Testis (tissue), 3 donors: ENCODE results near the gene ORC5. TPM values are rescaled to one million over a fixed set of nuclear protein-coding genes. Genes with fewer than 3 reads are reported as not detected.

Source experiments
- DNase-seq: peaks from one replicate; pipeline ENCODE4 v3.0.0-alpha.2; 2019
- H3K27ac ChIP-seq, 2 donors: fragments of 200-600 bp; sonication (generic); one replicate each; pipeline ENCODE4 v1.5.1; 2019
- H3K27me3 ChIP-seq: fragments of 200-600 bp; sonication (generic); one replicate; pipeline ENCODE4 v1.5.1; 2019
- H3K36me3 ChIP-seq: fragments of 200-600 bp; sonication (generic); one replicate; pipeline ENCODE4 v1.5.1; 2017; ENCODE audit warnings: low read depth; ENCODE audit errors: missing control alignments
- H3K4me1 ChIP-seq: fragments of 200-600 bp; sonication (generic); one replicate; pipeline ENCODE4 v1.5.1; 2019
- H3K4me3 ChIP-seq, 2 donors: fragments of 200-600 bp; sonication (generic); one replicate each; pipeline ENCODE4 v1.5.1; 2017 to 2019
- H3K9me3 ChIP-seq: fragments of 200-600 bp; sonication (generic); one replicate; pipeline ENCODE4 v1.5.1; 2017
- CTCF ChIP-seq, 3 experiments: fragments of 450-650 bp in 2 of 3; fragments of 200-600 bp in 1 of 3; sonication (generic) in 1 of 3; IDR thresholded peaks; one replicate each; pipeline ENCODE4 v1.5.1; 2016 to 2019; ENCODE audit warnings: antibody characterized with exemption in 3 of 3, mild to moderate bottlenecking in 2 of 3, moderate library complexity in 1 of 3
- POLR2A ChIP-seq: fragments of 450-650 bp; IDR thresholded peaks from one replicate; pipeline ENCODE4 v1.6.1; 2017; ENCODE audit warnings: antibody characterized with exemption, mild to moderate bottlenecking, moderate library complexity
- WGBS, 2 donors: methylation state at CpG; one replicate each; pipeline ENCODE4 v1.1.5; 2018; 5-methylcytosine and 5-hydroxymethylcytosine counted together
- intact Hi-C: fragments of 100-400 bp; cut with DNase I; formaldehyde crosslinking; loops from one replicate; pipeline ENCODE4 v1.15.1; 2023; ENCODE audit warnings: low total_unique reads
- polyA plus RNA-seq: library from polyadenylated mRNA; stranded (reverse); fragments of 350-450 nt; fragmentation: Illumina TruSeq; extraction: RNeasy Lipid Tissue Mini Kit (QIAGEN cat#74804); gene quantifications from one replicate; pipeline ENCODE4 v1.2.3, GENCODE V29; 2014; ENCODE audit warnings: low read depth, low replicate concordance; ENCODE audit not compliant: insufficient read depth
- total RNA-seq, 2 donors: library from RNA; depleted of rRNA; stranded (reverse); fragments of >200 nt; gene quantifications; one replicate each; pipeline ENCODE4 v1.2.3, GENCODE V29; 2016

Gene ORC5
- total and polyA plus RNA-seq, 3 donors from 2014 or later = 36.5 to 107 (median 36.9) TPM

- TF ChIP-seq POLR2A = no peak
- no peak for TF ChIP-seq CTCF (IDR thresholded peaks at IDR 0.05)
- no peak overlapping the region for H3K27ac ChIP-seq
- intact Hi-C loops = no loop called here
- H3K9me3 ChIP-seq = no peaks in the 10 kb centered on the region
- no peaks in the 10 kb centered on the region for H3K4me1 ChIP-seq
- H3K36me3 ChIP-seq = no peaks in the 10 kb centered on the region
- no peak for DNase-seq
- no peak overlapping the region for H3K4me3 ChIP-seq
- WGBS, 2 donors = 92 to 98% methylated on average over 4 of the region's 4 CpGs
- H3K27me3 ChIP-seq = no peaks in the 10 kb centered on the region
Measured at GRCh38 chr7:104130726-104131125, 77.1 kb downstream of the ORC5 start.

GRCh38 chr7:104127204-104127603 is 80.6 kb downstream of the ORC5 start:
- Histone ChIP-seq H3K4me3 (no peak overlapping the region), H3K27ac (no peak overlapping the region), H3K9me3 (no peaks in the 10 kb centered on the region), H3K36me3 (no peaks in the 10 kb centered on the region), H3K27me3 (no peaks in the 10 kb centered on the region), H3K4me1 (no peaks in the 10 kb centered on the region)
- WGBS, 2 donors = 94% methylated on average over 2 of the region's 2 CpGs
- intact Hi-C loops = no loop called here
- TF ChIP-seq CTCF (IDR thresholded peaks at IDR 0.05) (no peak), POLR2A (no peak)
- DNase-seq = no peak

GRCh38 chr7:104126411-104126841 is 81.4 kb downstream of the ORC5 start:
- H3K36me3 ChIP-seq = no peaks in the 10 kb centered on the region

GRCh38 chr7:104124893-104125477 is 82.8 kb downstream of the ORC5 start:
- DNase-seq = no peak
- 90 to 92% methylated on average over 4 of the region's 4 CpGs for WGBS, 2 donors
- H3K27me3 ChIP-seq = no peaks in the 10 kb centered on the region
- H3K4me3 ChIP-seq = no peak overlapping the region
- TF ChIP-seq CTCF (IDR thresholded peaks at IDR 0.05) (no peak), POLR2A (no peak)
- no peaks in the 10 kb centered on the region for H3K36me3 ChIP-seq
- H3K4me1 ChIP-seq = no peaks in the 10 kb centered on the region
- H3K27ac ChIP-seq = no peak overlapping the region
- H3K9me3 ChIP-seq = no peaks in the 10 kb centered on the region
- intact Hi-C loops = no loop called here

More at GRCh38 chr7:104126411-104126841, 81.4 kb downstream of the ORC5 start:
- Histone ChIP-seq H3K27ac (no peak overlapping the region), H3K27me3 (no peaks in the 10 kb centered on the region), H3K4me1 (no peaks in the 10 kb centered on the region), H3K9me3 (no peaks in the 10 kb centered on the region), H3K4me3 (no peak overlapping the region)
- DNase-seq = no peak
- TF ChIP-seq POLR2A (no peak), CTCF (IDR thresholded peaks at IDR 0.05) (no peak)
- intact Hi-C loops = no loop called here
- WGBS, 2 donors = 45 to 49% methylated on average over 4 of the region's 4 CpGs

- TF ChIP-seq CTCF (IDR thresholded peaks at IDR 0.05) = no peak
- TF ChIP-seq POLR2A = no peak
- H3K4me3 ChIP-seq = no peak overlapping the region
- WGBS, 2 donors = 96% methylated on average over 3 of the region's 3 CpGs
- H3K9me3 ChIP-seq = no peaks in the 10 kb centered on the region
- no peak for DNase-seq
- H3K27me3 ChIP-seq = no peaks in the 10 kb centered on the region
- H3K4me1 ChIP-seq = no peaks in the 10 kb centered on the region
- intact Hi-C loops = no loop called here
- no peak overlapping the region for H3K27ac ChIP-seq
- H3K36me3 ChIP-seq = no peaks in the 10 kb centered on the region
Measured at GRCh38 chr7:104124469-104124868, 83.3 kb downstream of the ORC5 start.
